ENCODE data around the gene ACTR8.

GRCh38 chr3:53826048-53826447, 55.9 kb downstream of the ACTR8 start:
- no peak for TF ChIP-seq CTCF (IDR thresholded peaks at IDR 0.05)
- no peak for TF ChIP-seq POLR2A (IDR thresholded peaks at IDR 0.05)

All from heart left ventricle (tissue), 13 donors.